HG02571 (cell line): ENCODE results near the gene SRRM2.

Source experiments
- ATAC-seq: cut with Tn5 transposase; IDR thresholded peaks from one replicate; pipeline ENCODE4 v1.9.1; 2021; ENCODE audit warnings: mild to moderate bottlenecking, moderate library complexity; ENCODE audit not compliant: unreplicated experiment

Gene SRRM2

DNA sequence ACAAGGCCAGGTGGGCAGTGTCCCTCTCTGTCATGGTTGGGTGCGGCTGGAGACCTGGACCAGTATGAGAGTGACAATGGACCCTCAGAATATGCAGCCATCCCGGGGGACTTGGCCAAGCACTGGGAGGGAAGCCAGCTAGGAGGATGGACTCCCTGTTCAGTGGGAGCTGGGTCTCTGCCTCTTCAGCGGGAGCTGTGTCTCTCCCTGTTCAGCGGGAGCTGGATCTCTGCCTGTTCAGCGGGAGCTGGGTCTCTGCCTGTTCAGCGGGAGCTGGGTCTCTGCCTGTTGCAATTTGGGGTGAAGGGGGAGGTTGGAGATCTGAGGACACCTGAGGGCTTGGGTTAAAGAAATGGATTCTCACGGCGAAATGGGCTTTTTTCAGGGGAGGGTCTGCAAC, 38.7 kb downstream of the SRRM2 start:
- ATAC-seq: no peak

- ATAC-seq: no peak
These were observed 40.5 kb downstream of the SRRM2 start for GRCh38 chr16:2792940-2793339.

- ATAC-seq: no peak
These were observed 43.1 kb downstream of the SRRM2 start for GRCh38 chr16:2795395-2796143.

- ATAC-seq: no peak
These were observed 46.3 kb downstream of the SRRM2 start for GRCh38 chr16:2798723-2799204.

DNA sequence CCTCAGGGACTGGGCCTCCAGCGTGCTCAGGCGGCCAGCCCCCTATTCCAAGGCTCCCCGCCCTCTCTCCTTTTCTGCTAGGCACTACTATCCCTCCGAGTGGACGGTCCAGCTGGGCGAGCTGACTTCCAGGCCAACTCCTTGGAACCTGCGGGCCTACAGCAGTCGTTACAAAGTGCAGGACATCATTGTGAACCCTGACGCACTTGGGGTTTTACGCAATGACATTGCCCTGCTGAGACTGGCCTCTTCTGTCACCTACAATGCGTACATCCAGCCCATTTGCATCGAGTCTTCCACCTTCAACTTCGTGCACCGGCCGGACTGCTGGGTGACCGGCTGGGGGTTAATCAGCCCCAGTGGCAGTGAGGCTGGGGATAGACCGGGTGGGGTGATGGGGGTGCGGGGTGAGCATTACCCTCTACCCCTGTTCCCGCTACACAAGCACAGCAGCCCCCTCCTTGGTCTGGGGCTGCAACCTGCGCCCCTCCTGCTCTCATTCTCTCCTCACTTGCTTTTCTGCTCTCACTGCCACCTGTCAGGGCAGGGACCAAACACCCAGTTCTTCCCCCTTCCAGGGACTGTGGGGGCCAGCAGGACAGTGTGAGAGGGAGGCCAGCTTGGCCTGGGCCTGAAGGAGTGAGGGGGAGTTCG, 46.9 kb downstream of the SRRM2 start:
- no peak for ATAC-seq

- no peak for ATAC-seq
These were observed 47.4 kb downstream of the SRRM2 start for GRCh38 chr16:2799859-2800226.

GRCh38 chr16:2803545-2804195, 51.2 kb downstream of the SRRM2 start:
- ATAC-seq: no peak

DNA sequence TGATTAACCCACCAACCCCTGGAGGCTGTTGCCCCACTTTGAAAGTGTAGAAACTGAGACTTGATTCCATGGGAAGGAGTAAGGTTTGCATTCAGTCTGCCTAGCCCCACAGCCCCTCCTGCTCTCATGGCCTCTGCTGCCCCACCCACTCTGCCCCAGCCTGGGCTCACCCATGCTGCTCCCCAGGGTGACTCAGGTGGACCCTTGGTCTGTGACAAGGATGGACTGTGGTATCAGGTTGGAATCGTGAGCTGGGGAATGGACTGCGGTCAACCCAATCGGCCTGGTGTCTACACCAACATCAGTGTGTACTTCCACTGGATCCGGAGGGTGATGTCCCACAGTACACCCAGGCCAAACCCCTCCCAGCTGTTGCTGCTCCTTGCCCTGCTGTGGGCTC, 52.3 kb downstream of the SRRM2 start:
- ATAC-seq: no peak

- no peak for ATAC-seq
These were observed 53.8 kb downstream of the SRRM2 start for GRCh38 chr16:2806286-2806685.

- no peak for ATAC-seq
These were observed 55.7 kb downstream of the SRRM2 start for GRCh38 chr16:2808181-2808580.

- ATAC-seq: no peak
These were observed 56.8 kb downstream of the SRRM2 start for GRCh38 chr16:2809149-2809760.

DNA sequence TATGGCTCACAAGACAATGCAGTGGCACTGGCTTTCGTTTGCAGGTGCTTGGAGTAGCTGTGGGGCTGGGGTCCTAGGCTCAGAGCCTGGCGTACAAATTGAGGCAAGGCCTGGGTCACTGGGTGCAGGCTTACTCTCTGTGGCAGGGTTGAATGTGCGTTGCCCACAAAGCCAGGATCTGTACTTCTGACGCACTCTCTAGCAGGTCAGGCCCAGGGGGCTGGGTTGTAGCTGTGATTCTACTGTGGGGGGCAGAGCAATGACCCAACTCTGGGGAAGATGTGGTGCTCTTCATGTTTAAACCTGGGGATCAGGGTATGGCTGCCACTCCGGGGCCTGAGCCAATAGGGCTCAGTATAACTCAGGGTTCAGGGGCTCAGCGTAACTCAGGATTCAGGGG, 58.2 kb downstream of the SRRM2 start:
- ATAC-seq: no peak

DNA sequence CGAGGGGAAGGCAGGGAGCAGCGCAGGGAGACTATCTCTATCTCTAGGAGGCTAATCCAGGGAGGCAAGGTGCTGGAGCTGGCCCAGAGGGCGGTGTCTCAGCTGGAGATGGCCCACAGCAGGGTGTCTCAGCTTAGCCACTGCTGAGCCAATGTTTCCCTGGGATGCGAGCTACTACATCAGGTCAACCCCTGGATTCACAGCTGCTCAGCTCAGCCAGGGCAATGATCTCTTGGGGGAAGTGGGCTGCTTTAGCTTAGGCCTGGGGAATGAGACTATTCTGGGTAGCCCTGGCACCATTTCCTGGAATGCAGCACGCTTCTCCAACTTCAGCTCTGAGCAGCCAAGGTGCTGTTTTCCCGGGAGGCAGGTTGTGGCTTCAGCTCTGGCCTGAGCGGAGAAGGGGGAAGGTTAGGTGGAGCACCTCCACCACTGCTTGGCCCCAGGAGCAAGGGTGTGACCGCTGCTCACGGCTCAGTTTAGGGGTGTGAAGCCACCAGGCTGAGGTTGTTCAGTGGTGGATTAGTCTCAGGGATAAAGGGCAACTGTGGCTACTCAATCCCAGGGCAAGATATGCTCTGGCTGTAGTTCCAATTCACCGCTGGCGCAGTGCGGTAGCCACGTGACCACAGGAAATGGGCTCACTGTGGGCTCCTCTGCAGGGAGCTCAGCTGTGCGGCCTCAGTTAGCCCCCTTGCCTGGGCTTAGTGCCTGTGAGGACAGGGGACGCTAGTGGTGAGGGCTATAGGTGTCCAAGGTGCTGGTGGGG, 59.4 kb downstream of the SRRM2 start:
- no peak for ATAC-seq

GRCh38 chr16:2813771-2814221, 61.4 kb downstream of the SRRM2 start:
- ATAC-seq: no peak

DNA sequence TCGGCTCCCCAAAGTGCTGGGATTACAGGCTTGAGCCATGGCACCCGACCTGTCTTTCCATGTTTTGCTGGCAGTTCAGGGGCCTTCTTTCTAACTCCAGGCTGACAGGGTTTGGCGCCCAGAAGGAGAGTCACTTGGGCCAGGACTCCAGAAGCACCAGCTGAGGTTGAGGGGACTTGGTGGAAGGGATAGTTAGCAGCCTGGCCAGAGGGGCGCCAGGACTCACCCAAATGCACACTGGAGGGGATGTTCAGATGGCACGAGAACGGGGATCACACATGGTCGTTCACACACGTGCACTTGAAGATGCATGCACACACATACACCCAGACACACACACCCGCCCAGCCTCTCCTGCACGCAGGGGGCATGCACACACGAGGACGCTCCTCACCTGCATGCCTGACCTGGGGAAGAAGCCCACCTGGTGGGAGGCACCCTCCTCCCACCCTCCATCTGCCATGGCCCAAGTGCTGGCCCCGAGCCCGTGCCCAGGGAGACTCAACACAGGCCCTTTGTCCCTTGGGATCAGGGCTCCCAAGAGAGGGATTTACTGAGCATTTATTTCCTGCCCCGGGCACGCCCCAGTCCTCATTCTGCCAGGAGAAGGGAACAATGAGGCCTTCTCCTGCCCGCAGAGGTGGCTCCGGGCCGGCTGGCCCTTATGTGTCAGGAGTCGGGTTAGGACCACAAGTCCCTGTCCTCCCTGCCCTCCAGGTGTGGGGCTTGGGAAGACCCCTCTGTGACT, 62.3 kb downstream of the SRRM2 start:
- no peak for ATAC-seq

- ATAC-seq: no peak
These were observed 62.9 kb downstream of the SRRM2 start for GRCh38 chr16:2815299-2815771.

- ATAC-seq: no peak
These were observed 64.4 kb downstream of the SRRM2 start, which contains the start of gene PRSS21 for GRCh38 chr16:2816751-2817339. PRSS21 (plus strand) TSS chr16:2817237; CDS start chr16:2817269, 32 bp downstream.

DNA sequence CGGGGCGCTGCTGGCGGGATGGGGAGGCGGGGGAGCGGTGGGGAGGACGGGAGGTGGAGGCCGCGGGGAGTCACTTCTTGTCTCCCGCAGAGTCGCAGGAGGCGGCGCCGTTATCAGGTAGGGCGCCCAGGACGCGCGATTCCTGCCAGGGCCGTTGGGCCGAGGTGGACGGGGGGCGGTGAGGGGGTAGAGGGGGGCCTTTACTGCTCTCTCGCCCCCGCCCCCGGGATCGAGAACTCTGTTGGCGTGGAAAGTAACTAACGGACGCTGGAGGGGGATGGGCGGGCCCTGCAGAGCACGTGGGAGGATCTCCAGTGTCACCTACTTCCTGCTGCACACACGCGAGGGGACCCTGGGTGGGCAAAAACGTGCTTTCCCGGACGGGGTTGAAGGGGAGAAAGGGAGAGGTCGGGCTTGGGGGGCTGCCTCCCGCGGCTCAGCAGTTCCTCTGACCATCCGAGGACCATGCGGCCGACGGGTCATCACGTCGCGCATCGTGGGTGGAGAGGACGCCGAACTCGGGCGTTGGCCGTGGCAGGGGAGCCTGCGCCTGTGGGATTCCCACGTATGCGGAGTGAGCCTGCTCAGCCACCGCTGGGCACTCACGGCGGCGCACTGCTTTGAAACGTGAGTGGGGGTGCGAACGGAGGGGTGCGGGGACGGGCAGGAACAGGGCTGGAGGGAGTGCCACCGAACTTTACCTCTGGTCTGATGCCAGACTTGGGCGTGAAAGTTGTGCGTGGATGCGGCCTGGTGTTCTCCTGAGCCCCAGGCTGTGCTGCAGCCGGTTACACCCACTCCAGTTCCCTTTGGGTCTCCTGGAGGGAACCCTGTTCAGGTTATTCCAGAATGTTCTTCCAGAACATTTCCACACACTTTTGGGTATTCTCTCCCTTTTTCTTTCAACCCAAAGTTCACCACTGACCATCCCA, 65.2 kb downstream of the SRRM2 start:
- no peak for ATAC-seq
